Astrocyte (in vitro differentiated cells and primary cell): ENCODE measurements around the gene C7orf57. TPM values are rescaled to one million over a fixed set of nuclear protein-coding genes. Genes with fewer than 3 reads are reported as not detected.

Experiments
- DNase-seq: peaks from one replicate; pipeline ENCODE4 v3.0.0-alpha.2; 2010; ENCODE audit warnings: low read depth
- FAIRE-seq: peaks from 2 replicates; lab custom pipeline; 2011; peaks lifted over from hg19 to GRCh38; lab: Jason Lieb, UNC
- H2AFZ ChIP-seq: 2 replicates; pipeline ENCODE4 v1.6.0; 2012; ENCODE audit warnings: low read depth, low read length, inconsistent platforms
- H3K27ac ChIP-seq: 2 replicates; pipeline ENCODE4 v1.5.1; 2011; ENCODE audit warnings: low read depth, low read length, inconsistent platforms
- H3K27me3 ChIP-seq: 2 replicates; pipeline ENCODE4 v1.6.0; 2011; ENCODE audit warnings: low read length, inconsistent platforms; ENCODE audit not compliant: insufficient read depth
- H3K36me3 ChIP-seq: 2 replicates; pipeline ENCODE4 v1.5.1; 2011; ENCODE audit warnings: low read length, inconsistent platforms; ENCODE audit not compliant: insufficient read depth
- H3K4me1 ChIP-seq: 2 replicates; pipeline ENCODE4 v1.5.1; 2011; ENCODE audit warnings: low read length, inconsistent platforms; ENCODE audit not compliant: insufficient read depth
- H3K4me2 ChIP-seq: 2 replicates; pipeline ENCODE4 v1.6.0; 2012; ENCODE audit warnings: low read length, inconsistent platforms
- H3K4me3 ChIP-seq: 2 replicates; pipeline ENCODE4 v1.5.1; 2011; ENCODE audit warnings: low read depth, mild to moderate bottlenecking, low read length, inconsistent platforms; ENCODE audit not compliant: insufficient read depth
- H3K79me2 ChIP-seq: 2 replicates; pipeline ENCODE4 v1.6.0; 2012; ENCODE audit warnings: mild to moderate bottlenecking, low read length, inconsistent platforms; ENCODE audit not compliant: insufficient read depth
- H3K9ac ChIP-seq: 2 replicates; pipeline ENCODE4 v1.6.0; 2012; ENCODE audit warnings: mild to moderate bottlenecking, low read length, inconsistent platforms
- H3K9me3 ChIP-seq: 2 replicates; pipeline ENCODE4 v1.5.1; 2012; ENCODE audit warnings: low read depth, mild to moderate bottlenecking, low read length, inconsistent platforms; ENCODE audit not compliant: insufficient read depth
- H4K20me1 ChIP-seq: 2 replicates; pipeline ENCODE4 v1.6.0; 2012; ENCODE audit warnings: low read length, inconsistent platforms; ENCODE audit not compliant: insufficient read depth
- H3K27ac Mint-ChIP-seq: one replicate; pipeline ENCODE4 v1.8.0; 2021; ENCODE audit warnings: mild to moderate bottlenecking, mixed read lengths; ENCODE audit not compliant: unreplicated experiment
- H3K27me3 Mint-ChIP-seq: one replicate; pipeline ENCODE4 v1.8.0; 2021; ENCODE audit warnings: low read depth, mixed read lengths; ENCODE audit not compliant: unreplicated experiment
- H3K36me3 Mint-ChIP-seq: one replicate; pipeline ENCODE4 v1.8.0; 2021; ENCODE audit warnings: low read depth, mixed read lengths; ENCODE audit not compliant: unreplicated experiment
- H3K4me1 Mint-ChIP-seq: one replicate; pipeline ENCODE4 v1.8.0; 2021; ENCODE audit warnings: low read depth, mixed read lengths; ENCODE audit not compliant: unreplicated experiment
- H3K4me3 Mint-ChIP-seq: one replicate; pipeline ENCODE4 v1.8.0; 2021; ENCODE audit warnings: mild to moderate bottlenecking, moderate library complexity, mixed read lengths; ENCODE audit not compliant: unreplicated experiment
- H3K9me3 Mint-ChIP-seq: one replicate; pipeline ENCODE4 v1.8.0; 2021; ENCODE audit warnings: mild to moderate bottlenecking, mixed read lengths; ENCODE audit not compliant: unreplicated experiment
- CTCF ChIP-seq: IDR thresholded peaks from 2 replicates; pipeline ENCODE4 v1.5.1; 2011; ENCODE audit warnings: low read depth, mild to moderate bottlenecking, inconsistent platforms, low read length, moderate library complexity; ENCODE audit not compliant: insufficient read depth
- EZH2 ChIP-seq: IDR thresholded peaks from 2 replicates; pipeline ENCODE4 v1.6.1; 2012; ENCODE audit warnings: mild to moderate bottlenecking, low read length, inconsistent platforms; ENCODE audit not compliant: insufficient read depth
- total RNA-seq: library from RNA; stranded (reverse); gene quantifications from 2 replicates; pipeline ENCODE4 v1.2.1, GENCODE V29; 2021

The C7orf57 gene
- total RNA-seq, 1 donor from 2014 or later: not detected

- Mint-ChIP-seq H3K9me3 (peaks cover 2% of the 10 kb centered on the region), H3K27me3 (peaks cover 11% of the 10 kb centered on the region), H3K4me1 (no peaks in the 10 kb centered on the region), H3K27ac (no peak overlapping the region), H3K36me3 (no peaks in the 10 kb centered on the region), H3K4me3 (no peak overlapping the region)
- Histone ChIP-seq H2AFZ (no peak overlapping the region), H3K9me3 (no peaks in the 10 kb centered on the region), H3K4me1 (no peaks in the 10 kb centered on the region), H3K79me2 (no peaks in the 10 kb centered on the region), H3K36me3 (no peaks in the 10 kb centered on the region), H3K4me2 (no peak overlapping the region), H4K20me1 (no peaks in the 10 kb centered on the region), H3K27me3 (no peaks in the 10 kb centered on the region), H3K27ac (no peak overlapping the region), H3K9ac (no peak overlapping the region), H3K4me3 (no peak overlapping the region)
- TF ChIP-seq EZH2 (no peak), CTCF (no peak)
- DNase-seq: no peak
- no peak for FAIRE-seq
Observed at GRCh38 chr7:48009257-48009656, 26.1 kb upstream of the C7orf57 start.

DNA sequence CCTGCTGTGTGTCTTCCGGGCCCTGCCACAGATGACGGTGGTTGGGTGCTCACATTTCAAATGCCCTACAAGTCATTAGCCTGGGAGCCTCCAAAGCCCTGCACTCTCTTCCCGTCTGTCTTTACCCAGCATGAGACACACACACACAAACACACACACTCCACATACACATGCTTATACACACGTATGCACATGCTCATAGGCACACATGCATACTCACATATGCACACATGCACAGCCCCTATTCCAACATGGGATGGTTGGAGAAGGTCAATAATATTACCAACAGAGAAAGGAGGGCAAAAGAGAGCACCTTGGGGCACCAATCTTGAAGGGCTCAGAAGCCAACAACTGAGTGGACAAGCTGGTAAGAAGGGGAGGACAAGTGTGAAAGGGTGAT, 25.4 kb upstream of the C7orf57 start:
- no peaks in the 10 kb centered on the region for H3K27me3 ChIP-seq
- H2AFZ ChIP-seq: no peak overlapping the region
- no peak overlapping the region for H3K4me2 ChIP-seq
- Mint-ChIP-seq H3K27me3 (peaks cover 11% of the 10 kb centered on the region), H3K36me3 (no peaks in the 10 kb centered on the region), H3K4me1 (no peaks in the 10 kb centered on the region), H3K9me3 (peaks cover 2% of the 10 kb centered on the region), H3K27ac (no peak overlapping the region), H3K4me3 (no peak overlapping the region)
- H3K4me1 ChIP-seq: no peaks in the 10 kb centered on the region
- no peaks in the 10 kb centered on the region for H3K79me2 ChIP-seq
- no peaks in the 10 kb centered on the region for H3K9me3 ChIP-seq
- TF ChIP-seq CTCF: no peak
- TF ChIP-seq EZH2: no peak
- H3K9ac ChIP-seq: no peak overlapping the region
- H3K36me3 ChIP-seq: no peaks in the 10 kb centered on the region
- H3K4me3 ChIP-seq: no peak overlapping the region
- FAIRE-seq: no peak
- no peak for DNase-seq
- no peak overlapping the region for H3K27ac ChIP-seq
- no peaks in the 10 kb centered on the region for H4K20me1 ChIP-seq

DNA sequence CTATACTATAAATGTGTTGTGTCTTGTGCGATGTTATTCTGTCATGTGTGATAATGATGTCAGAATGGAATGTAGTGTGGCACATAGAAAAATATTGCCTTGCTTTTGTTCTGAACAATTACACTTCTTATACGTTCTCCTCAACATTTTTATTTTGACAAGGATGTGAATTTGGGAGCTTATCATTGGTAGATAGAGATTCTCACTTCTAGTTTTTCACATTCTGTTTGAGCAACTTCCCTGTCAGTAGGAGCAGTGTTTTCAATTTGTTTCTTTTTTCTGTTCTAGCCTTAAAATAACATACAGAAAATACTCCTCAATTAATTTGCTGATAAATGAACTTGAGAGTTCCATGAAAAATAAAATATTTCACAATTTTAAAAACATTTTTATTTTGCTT, 24.0 kb upstream of the C7orf57 start:
- peaks cover 10% of the 10 kb centered on the region for H3K27me3 Mint-ChIP-seq
- Histone ChIP-seq H3K4me1 (no peaks in the 10 kb centered on the region), H3K27me3 (no peaks in the 10 kb centered on the region), H3K36me3 (no peaks in the 10 kb centered on the region), H3K4me2 (no peak overlapping the region), H2AFZ (no peak overlapping the region), H3K9ac (no peak overlapping the region), H3K79me2 (no peaks in the 10 kb centered on the region), H3K4me3 (no peak overlapping the region), H3K27ac (no peak overlapping the region), H3K9me3 (no peaks in the 10 kb centered on the region), H4K20me1 (no peaks in the 10 kb centered on the region)
- no peaks in the 10 kb centered on the region for H3K4me1 Mint-ChIP-seq
- FAIRE-seq (no peak), DNase-seq (no peak)
- no peaks in the 10 kb centered on the region for H3K36me3 Mint-ChIP-seq
- no peak overlapping the region for H3K4me3 Mint-ChIP-seq
- H3K9me3 Mint-ChIP-seq: peaks cover 2% of the 10 kb centered on the region
- TF ChIP-seq CTCF (no peak), EZH2 (no peak)
- no peak overlapping the region for H3K27ac Mint-ChIP-seq
